H1 (cell line): ENCODE measurements around the gene LTBR. TPM values are rescaled to one million over a fixed set of nuclear protein-coding genes. Genes with fewer than 3 reads are reported as not detected.

Source experiments
- CTCF ChIA-PET: fragments of 300-600 bp; sonication (Branson Sonifier 250); formaldehyde crosslinking; loops from one replicate; lab custom pipeline; 2021; ENCODE audit not compliant: partially characterized antibody; lab: Charles Lee
- POLR2A ChIA-PET: fragments of 300-600 bp; sonication (Branson Sonifier 250); formaldehyde crosslinking; loops from one replicate; lab custom pipeline; 2021; ENCODE audit warnings: inconsistent platforms; ENCODE audit not compliant: partially characterized antibody; lab: Charles Lee
- DNase-seq, 2 experiments: peaks; one replicate each; pipeline versions ENCODE4 v3.0.0 to v3.0.0-alpha.2; 2010 to 2022; ENCODE audit warnings: low spot score in 2 of 2, low read depth in 1 of 2, mixed read lengths in 1 of 2
- FAIRE-seq: peaks from 2 replicates; lab custom pipeline; 2011; peaks lifted over from hg19 to GRCh38; lab: Jason Lieb, UNC
- H2AFZ ChIP-seq: 2 replicates; pipeline ENCODE4 v1.8.1; 2012; ENCODE audit warnings: low read length, inconsistent platforms
- H2AK5ac ChIP-seq: 2 replicates; pipeline ENCODE4 v1.6.1; 2013; ENCODE audit warnings: low read depth, low read length
- H2BK120ac ChIP-seq: replicated peaks from 2 replicates; pipeline ENCODE3; 2013; ENCODE audit warnings: low read depth, low read length, inconsistent platforms
- H2BK12ac ChIP-seq: 2 replicates; pipeline ENCODE4 v1.6.1; 2013; ENCODE audit warnings: low read depth, low read length
- H2BK15ac ChIP-seq: 2 replicates; pipeline ENCODE4 v1.6.1; 2013; ENCODE audit warnings: low read length
- H2BK20ac ChIP-seq: 2 replicates; pipeline ENCODE4 v1.6.1; 2013; ENCODE audit warnings: low read length
- H2BK5ac ChIP-seq: 2 replicates; pipeline ENCODE4 v1.6.1; 2013; ENCODE audit warnings: low read depth, low read length
- H3K14ac ChIP-seq: 2 replicates; pipeline ENCODE4 v1.6.1; 2013; ENCODE audit warnings: inconsistent platforms; ENCODE audit not compliant: insufficient read length
- H3K18ac ChIP-seq: 2 replicates; pipeline ENCODE4 v1.6.1; 2013; ENCODE audit warnings: low read length; ENCODE audit errors: extremely low read depth
- H3K23ac ChIP-seq: 2 replicates; pipeline ENCODE4 v1.6.1; 2013; ENCODE audit warnings: inconsistent platforms; ENCODE audit not compliant: insufficient read length
- H3K23me2 ChIP-seq: 2 replicates; pipeline ENCODE4 v1.6.1; 2013; ENCODE audit warnings: low read depth, low read length
- H3K27ac ChIP-seq: 2 replicates; pipeline ENCODE4 v1.6.1; 2011; ENCODE audit warnings: low read depth, low read length, inconsistent platforms
- H3K27me3 ChIP-seq, 4 experiments: replicated peaks in 1 of 4; 1 replicate in 1 of 4; 2 replicates in 3 of 4; pipeline versions ENCODE4 v1.6.1 to v1.8.1; 2011 to 2013; ENCODE audit warnings: low read length in 3 of 4, mild to moderate bottlenecking in 3 of 4, inconsistent platforms in 2 of 4, mixed read lengths in 2 of 4, moderate library complexity in 1 of 4; ENCODE audit not compliant: control insufficient read depth in 3 of 4, insufficient read depth in 3 of 4; ENCODE audit errors: extremely low read depth in 1 of 4
- H3K36me3 ChIP-seq, 4 experiments: 2 replicates each; pipeline versions ENCODE4 v1.6.1 to v1.8.1; 2011 to 2013; ENCODE audit warnings: mild to moderate bottlenecking in 4 of 4, low read length in 3 of 4, moderate library complexity in 2 of 4, control low read depth in 1 of 4, inconsistent platforms in 1 of 4; ENCODE audit not compliant: insufficient read depth in 4 of 4, control insufficient read depth in 2 of 4
- H3K4ac ChIP-seq: replicated peaks from 2 replicates; pipeline ENCODE3; 2013; ENCODE audit warnings: low read length, low read depth, mixed read lengths, inconsistent platforms; ENCODE audit not compliant: insufficient read length
- H3K4me1 ChIP-seq, 4 experiments: replicated peaks in 1 of 4; 1 replicate in 1 of 4; 2 replicates in 3 of 4; pipeline versions ENCODE4 v1.6.1 to v1.8.1; 2011 to 2013; ENCODE audit warnings: low read length in 3 of 4, inconsistent platforms in 2 of 4, mixed read lengths in 1 of 4; ENCODE audit not compliant: insufficient read depth in 4 of 4, control insufficient read depth in 3 of 4
- H3K4me2 ChIP-seq, 2 experiments: 2 replicates each; pipeline versions ENCODE4 v1.6.1 to v1.8.1; 2011 to 2013; ENCODE audit warnings: low read depth in 2 of 2, low read length in 2 of 2, control low read depth in 1 of 2, inconsistent platforms in 1 of 2, mild to moderate bottlenecking in 1 of 2; ENCODE audit not compliant: insufficient read depth in 1 of 2
- H3K4me3 ChIP-seq, 4 experiments: fragments of 200-600, 300-600 bp in 1 of 4; sonication (generic), shearing (Covaris generic), sonication (Bioruptor Twin) in 1 of 4; 2 replicates each; pipeline versions ENCODE4 v1.5.1 to v1.8.1; 2011 to 2016; ENCODE audit warnings: low read length in 4 of 4, low read depth in 3 of 4, control low read depth in 2 of 4, inconsistent platforms in 2 of 4, mild to moderate bottlenecking in 2 of 4, mixed read lengths in 1 of 4, moderate library complexity in 1 of 4; ENCODE audit not compliant: insufficient read depth in 2 of 4; ENCODE audit errors: extremely low read depth in 1 of 4
- H3K56ac ChIP-seq: replicated peaks from 2 replicates; pipeline ENCODE3; 2013; ENCODE audit warnings: low read depth, mild to moderate bottlenecking, mixed read lengths, low read length, inconsistent platforms; ENCODE audit not compliant: insufficient read length
- H3K79me1 ChIP-seq: 2 replicates; pipeline ENCODE4 v1.6.1; 2013; ENCODE audit warnings: low read depth, low read length, control low read depth
- H3K79me2 ChIP-seq, 2 experiments: 2 replicates each; pipeline versions ENCODE4 v1.6.1 to v1.8.1; 2012 to 2013; ENCODE audit warnings: low read length in 2 of 2, mild to moderate bottlenecking in 2 of 2, inconsistent platforms in 1 of 2; ENCODE audit not compliant: insufficient read depth in 2 of 2, control insufficient read depth in 1 of 2
- H3K9ac ChIP-seq, 4 experiments: replicated peaks in 1 of 4; 1 replicate in 1 of 4; 2 replicates in 3 of 4; pipeline versions ENCODE4 v1.6.1 to v1.8.1; 2011 to 2013; ENCODE audit warnings: low read depth in 3 of 4, low read length in 3 of 4, control low read depth in 2 of 4, mild to moderate bottlenecking in 2 of 4, moderate library complexity in 2 of 4, inconsistent platforms in 1 of 4; ENCODE audit errors: extremely low read depth in 1 of 4
- H3K9me3 ChIP-seq, 2 experiments: 2 replicates each; pipeline versions ENCODE4 v1.6.1 to v1.8.1; 2012 to 2013; ENCODE audit warnings: mild to moderate bottlenecking in 2 of 2, moderate library complexity in 2 of 2, control low read depth in 1 of 2, inconsistent platforms in 1 of 2, low read depth in 1 of 2, low read length in 1 of 2, mixed read lengths in 1 of 2; ENCODE audit not compliant: insufficient read depth in 2 of 2
- H4K20me1 ChIP-seq, 2 experiments: replicated peaks in 1 of 2; 2 replicates each; pipeline versions ENCODE3 to v1.8.1; 2011 to 2013; ENCODE audit warnings: inconsistent platforms in 2 of 2, low read length in 2 of 2, mild to moderate bottlenecking in 1 of 2; ENCODE audit not compliant: insufficient read depth in 2 of 2, control insufficient read depth in 1 of 2
- H4K5ac ChIP-seq: 2 replicates; pipeline ENCODE4 v1.6.1; 2013; ENCODE audit warnings: low read length, low read depth, mixed read lengths, inconsistent platforms; ENCODE audit not compliant: insufficient read length
- H4K8ac ChIP-seq: 2 replicates; pipeline ENCODE4 v1.8.0; 2013; ENCODE audit warnings: mild to moderate bottlenecking, moderate library complexity, low read length, inconsistent platforms; ENCODE audit not compliant: insufficient read depth; ENCODE audit errors: extremely low read depth
- H4K91ac ChIP-seq: replicated peaks from 2 replicates; pipeline ENCODE3; 2013; ENCODE audit warnings: low read length, mixed read lengths, inconsistent platforms; ENCODE audit not compliant: insufficient read length
- BCL11A ChIP-seq, 2 experiments: IDR thresholded peaks; one replicate each; pipeline ENCODE4 v1.6.1; 2011; ENCODE audit warnings: low read depth in 2 of 2, low read length in 2 of 2, mild to moderate bottlenecking in 2 of 2
- CBX8 ChIP-seq: fragments of 300-800, 300-1000 bp; sonication (generic); IDR thresholded peaks from 2 replicates; pipeline ENCODE4 v1.7.1; 2016; ENCODE audit warnings: low read depth, low read length, borderline replicate concordance
- CHD1 ChIP-seq: IDR thresholded peaks from 2 replicates; pipeline ENCODE4 v1.6.1; 2012; ENCODE audit warnings: low read depth, low read length, improper control_type of control experiment
- GTF2F1 ChIP-seq: IDR thresholded peaks from 2 replicates; pipeline ENCODE4 v1.6.1; 2012; ENCODE audit warnings: low read depth, low read length, improper control_type of control experiment, borderline replicate concordance
- HDAC6 ChIP-seq: IDR thresholded peaks from one replicate; pipeline ENCODE4 v1.7.1; 2012; ENCODE audit warnings: low read depth, mild to moderate bottlenecking, inconsistent platforms, low read length, moderate library complexity
- JUND ChIP-seq: IDR thresholded peaks from 2 replicates; pipeline ENCODE4 v1.6.1; 2011; ENCODE audit warnings: mild to moderate bottlenecking, improper control_type of control experiment, low read length
- MAFK ChIP-seq: IDR thresholded peaks from 2 replicates; pipeline ENCODE4 v1.6.1; 2012; ENCODE audit warnings: low read depth, mild to moderate bottlenecking, improper control_type of control experiment, low read length
- NRF1 ChIP-seq: IDR thresholded peaks from 2 replicates; pipeline ENCODE4 v1.6.1; 2011; ENCODE audit warnings: mild to moderate bottlenecking, low read depth, low read length, improper control_type of control experiment
- POLR2A ChIP-seq, 2 experiments: IDR thresholded peaks; 1 replicate in 1 of 2; 2 replicates in 1 of 2; pipeline ENCODE4 v1.6.1; 2011; ENCODE audit warnings: low read depth in 2 of 2, low read length in 2 of 2, mild to moderate bottlenecking in 2 of 2; ENCODE audit errors: control extremely low read depth in 1 of 2
- POU5F1 ChIP-seq: IDR thresholded peaks from 2 replicates; pipeline ENCODE4 v1.6.1; 2011; ENCODE audit warnings: low read depth, mild to moderate bottlenecking, low read length, moderate library complexity
- RBBP5 ChIP-seq: IDR thresholded peaks from 2 replicates; pipeline ENCODE4 v1.7.1; 2012; ENCODE audit warnings: low read depth, mild to moderate bottlenecking, inconsistent platforms, low read length, moderate library complexity, borderline replicate concordance
- SIN3A ChIP-seq, 2 experiments: IDR thresholded peaks in 1 of 2; conservative IDR thresholded peaks in 1 of 2; 2 replicates each; pipeline ENCODE4 v1.6.1; 2011 to 2012; ENCODE audit warnings: low read length in 2 of 2, improper control_type of control experiment in 1 of 2, low read depth in 1 of 2, mild to moderate bottlenecking in 1 of 2
- TBP ChIP-seq: IDR thresholded peaks from 2 replicates; pipeline ENCODE4 v1.6.1; 2011; ENCODE audit warnings: low read depth, low read length, improper control_type of control experiment
- WGBS, 2 experiments: shearing (Covaris generic) in 1 of 2; methylation state at CpG; one replicate each; pipeline versions ENCODE4 v1.1.6 to v1.1.7; 2013 to 2015; ENCODE audit warnings: low lambda C conversion rate in 2 of 2, mixed read lengths in 2 of 2, inconsistent platforms in 1 of 2, low coverage in 1 of 2, missing lambda C conversion rate in 1 of 2; ENCODE audit not compliant: insufficient replicate concordance in 2 of 2, insufficient coverage in 1 of 2, insufficient read length in 1 of 2; ENCODE audit errors: extremely low coverage in 1 of 2, missing lambda C conversion rate in 1 of 2; 5-methylcytosine and 5-hydroxymethylcytosine counted together
- polyA plus RNA-seq, 7 experiments: library from polyadenylated mRNA; depleted of rRNA in 3 of 7; stranded (reverse) in 5 of 7; unstranded in 2 of 7; fragments of >200 nt in 5 of 7; fragments of 200-250 nt in 2 of 7; gene quantifications; 1 replicate in 5 of 7; 2 replicates in 1 of 7; 4 replicates in 1 of 7; pipeline versions ENCODE4 v1.2.1 to v1.2.3, GENCODE V29; 2011 to 2013; ENCODE audit warnings: missing spikeins in 2 of 7, mixed read lengths in 2 of 7
- total RNA-seq: library from RNA; stranded (reverse); fragmentation: NEBNext Ultra II Directional; extraction: Animal tissue kit (Norgen Biotek cat#: 25700); gene quantifications from 2 replicates; pipeline ENCODE4 v1.2.1, GENCODE V29; 2021

The LTBR gene
- total and polyA plus RNA-seq, 2 of the 8 experiments (the other 6 are each of a cell fraction or from before 2014, with no cell fraction given) = 5.1 to 6.3 TPM

GRCh38 chr12:6407236-6407954 is 23.4 kb downstream of the LTBR start:
- Histone ChIP-seq H4K5ac (no peak overlapping the region), H3K23me2 (no peaks in the 10 kb centered on the region), H4K91ac (no peak overlapping the region), H3K36me3 (no peaks in the 10 kb centered on the region), H3K79me2 (no peaks in the 10 kb centered on the region), H3K4me2 (no peak overlapping the region), H3K23ac (no peak overlapping the region), H3K14ac (no peak overlapping the region), H2BK12ac (no peak overlapping the region), H3K79me1 (no peaks in the 10 kb centered on the region), H4K8ac (no peak overlapping the region), H3K4me3 (no peak overlapping the region), H2BK15ac (no peak overlapping the region), H3K9ac (no peak overlapping the region), H3K4me1 (no peaks in the 10 kb centered on the region), H3K4ac (no peak overlapping the region), H3K56ac (no peak overlapping the region), H2AFZ (no peak overlapping the region), H3K27me3 (no peaks in the 10 kb centered on the region), H3K27ac (no peak overlapping the region), H3K9me3 (no peaks in the 10 kb centered on the region), H2AK5ac (no peak overlapping the region), H3K18ac (no peak overlapping the region), H2BK5ac (no peak overlapping the region), H4K20me1 (no peaks in the 10 kb centered on the region), H2BK20ac (no peak overlapping the region), H2BK120ac (no peak overlapping the region)
- no peak for DNase-seq
- no peak for TF ChIP-seq NRF1
- no peak for TF ChIP-seq POLR2A (IDR thresholded peaks at IDR 0.05; ENCODE audit: control extremely low read depth in 1 of 2, low read depth in 2 of 2, low read length in 2 of 2)
- no peak for TF ChIP-seq MAFK
- TF ChIP-seq SIN3A (conservative IDR thresholded peaks at IDR 0.05 in 1 of 2, IDR thresholded peaks at IDR 0.05 in 1 of 2; ENCODE audit: low read depth in 1 of 2, low read length in 2 of 2) = no peak
- no peak for TF ChIP-seq BCL11A (IDR thresholded peaks at IDR 0.05; ENCODE audit: low read depth in 2 of 2, low read length in 2 of 2)
- no peak for TF ChIP-seq POU5F1
- no peak for TF ChIP-seq RBBP5
- no peak for TF ChIP-seq TBP
- TF ChIP-seq CHD1 = no peak
- TF ChIP-seq CBX8 = no peak
- TF ChIP-seq JUND = no peak
- no peak for TF ChIP-seq GTF2F1
- TF ChIP-seq HDAC6 = no peak
- 92% methylated on average over 10 of the region's 10 CpGs; no CpG with 5 or more reads in 1 of the 2 experiments for WGBS, 2 experiments
- ChIA-PET POLR2A (interaction anchor here (1.0 to 1.7 kb wide), 2 partner anchors 24 to 128 kb away, joined by 3 read pairs; partner anchors contain the start of gene LTBR), CTCF (no interaction called here)
- no peak for FAIRE-seq
